Thyroid gland (tissue), 4 donors: ENCODE data around the gene SMTN.

ENCODE experiments used
- POLR2A ChIP-seq, 2 donors: fragments of 450-650 bp; IDR thresholded peaks; one replicate each; pipeline ENCODE4 v1.6.1; 2017; ENCODE audit warnings: antibody characterized with exemption in 2 of 2, mild to moderate bottlenecking in 2 of 2, moderate library complexity in 1 of 2
- TF ChIP-seq, protein P1 (sequence below), 6 experiments: fragments of 200-600 bp in 3 of 6; fragments of 450-650 bp in 3 of 6; sonication (generic) in 3 of 6; IDR thresholded peaks; one replicate each; pipeline ENCODE4 v1.5.1; 2016 to 2019; ENCODE audit warnings: antibody characterized with exemption in 6 of 6, mild to moderate bottlenecking in 2 of 6, inconsistent platforms in 1 of 6, moderate library complexity in 1 of 6

- no peak for TF ChIP-seq POLR2A (IDR thresholded peaks at IDR 0.05)
- TF ChIP-seq, protein P1, sequence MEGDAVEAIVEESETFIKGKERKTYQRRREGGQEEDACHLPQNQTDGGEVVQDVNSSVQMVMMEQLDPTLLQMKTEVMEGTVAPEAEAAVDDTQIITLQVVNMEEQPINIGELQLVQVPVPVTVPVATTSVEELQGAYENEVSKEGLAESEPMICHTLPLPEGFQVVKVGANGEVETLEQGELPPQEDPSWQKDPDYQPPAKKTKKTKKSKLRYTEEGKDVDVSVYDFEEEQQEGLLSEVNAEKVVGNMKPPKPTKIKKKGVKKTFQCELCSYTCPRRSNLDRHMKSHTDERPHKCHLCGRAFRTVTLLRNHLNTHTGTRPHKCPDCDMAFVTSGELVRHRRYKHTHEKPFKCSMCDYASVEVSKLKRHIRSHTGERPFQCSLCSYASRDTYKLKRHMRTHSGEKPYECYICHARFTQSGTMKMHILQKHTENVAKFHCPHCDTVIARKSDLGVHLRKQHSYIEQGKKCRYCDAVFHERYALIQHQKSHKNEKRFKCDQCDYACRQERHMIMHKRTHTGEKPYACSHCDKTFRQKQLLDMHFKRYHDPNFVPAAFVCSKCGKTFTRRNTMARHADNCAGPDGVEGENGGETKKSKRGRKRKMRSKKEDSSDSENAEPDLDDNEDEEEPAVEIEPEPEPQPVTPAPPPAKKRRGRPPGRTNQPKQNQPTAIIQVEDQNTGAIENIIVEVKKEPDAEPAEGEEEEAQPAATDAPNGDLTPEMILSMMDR (IDR thresholded peaks at IDR 0.05) = no peak
Observed at GRCh38 chr22:31128156-31128555, 47.0 kb downstream of the SMTN start.
